HG03066 (cell line): ENCODE results near the gene GLRB.
"Not testable (repeated sequence)": the region's sequence is repeated elsewhere in the genome, so short reads cannot be mapped to it uniquely, and the experiment has no call there.

ENCODE experiments used
- ATAC-seq: cut with Tn5 transposase; IDR thresholded peaks from one replicate; pipeline ENCODE4 v1.9.1; 2021; ENCODE audit warnings: low read depth; ENCODE audit not compliant: unreplicated experiment

Gene GLRB

DNA sequence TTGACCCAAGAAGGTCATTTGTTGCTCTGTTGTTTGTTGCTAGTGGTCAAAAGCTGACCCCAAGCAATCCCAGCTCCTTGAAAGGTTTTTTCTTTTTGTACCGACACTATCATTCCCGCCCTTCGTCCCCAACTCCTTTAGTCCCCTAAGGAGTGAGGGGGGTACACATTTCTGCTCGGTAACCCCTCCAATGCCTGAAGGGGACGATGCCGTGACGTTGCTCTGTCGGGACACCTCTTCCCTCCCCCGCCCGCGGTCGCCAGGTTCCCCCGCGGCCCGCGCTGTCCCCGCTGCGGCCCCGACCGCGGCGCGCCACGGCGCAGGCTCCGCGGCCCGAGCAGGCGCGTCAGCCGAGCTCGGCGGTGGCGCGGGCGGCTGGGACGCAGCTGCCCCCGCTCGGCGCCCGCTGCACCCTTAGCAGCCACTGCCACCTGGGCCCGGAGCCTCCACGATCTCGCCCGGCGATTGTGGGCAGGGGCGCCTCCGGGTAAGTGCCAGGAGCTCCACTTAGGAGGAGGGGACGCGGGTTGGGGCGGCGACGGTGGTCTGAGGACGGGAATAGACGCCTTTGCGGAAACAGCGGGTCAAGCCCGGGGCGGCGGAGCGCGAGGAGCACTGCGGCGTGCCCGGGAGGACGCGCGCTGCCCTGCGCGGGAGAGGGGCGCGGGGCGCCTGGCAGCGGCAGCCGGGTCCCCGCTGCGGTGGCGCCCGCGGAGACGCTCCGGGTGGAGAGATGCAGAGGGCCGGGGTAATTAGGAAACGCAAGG, at the start of gene GLRB:
TSS of gene GLRB (plus strand) at position 340 of the 767 bp plus-strand sequence. CDS start 1,875 bp downstream, outside the sequence.
- ATAC-seq: no peak

DNA sequence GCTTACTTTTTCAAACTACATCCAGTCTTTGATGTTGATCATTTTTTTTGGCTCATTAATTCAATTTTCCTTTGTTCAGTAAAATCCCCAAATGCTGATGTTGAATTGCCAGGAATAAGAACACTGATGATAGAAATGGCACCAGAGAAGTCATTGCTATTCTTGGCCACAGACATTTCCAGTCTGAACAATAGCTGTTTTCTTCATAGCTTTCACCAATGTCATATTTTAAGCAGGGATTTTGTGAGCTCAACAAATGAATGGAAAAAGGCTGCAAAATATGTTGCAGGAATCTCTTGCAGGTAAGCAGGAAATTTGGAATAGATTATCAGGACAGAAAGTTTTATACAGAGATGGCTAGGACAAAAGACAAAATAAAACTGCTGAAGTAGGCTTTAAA, 40.5 kb upstream of the GLRB start:
- no peak for ATAC-seq

DNA sequence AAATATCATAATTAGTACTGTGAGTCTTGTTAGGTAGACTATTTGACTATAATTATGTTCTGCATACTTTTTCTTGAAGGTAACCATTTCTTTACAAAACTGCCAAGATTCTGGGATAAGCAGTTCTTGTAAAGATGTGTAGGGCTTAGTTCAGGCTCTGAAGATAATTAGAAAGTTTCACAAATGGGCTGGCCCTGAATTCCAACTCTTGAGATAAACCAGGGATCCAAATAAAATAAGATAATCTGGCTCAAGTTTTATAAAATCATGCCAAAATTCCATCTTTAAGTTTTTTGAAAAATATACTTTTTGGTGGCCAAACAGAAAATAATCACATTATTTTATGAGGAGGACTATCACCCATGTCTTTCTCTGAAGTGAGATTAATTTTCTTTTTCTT, 35.5 kb upstream of the GLRB start:
- ATAC-seq: no peak

DNA sequence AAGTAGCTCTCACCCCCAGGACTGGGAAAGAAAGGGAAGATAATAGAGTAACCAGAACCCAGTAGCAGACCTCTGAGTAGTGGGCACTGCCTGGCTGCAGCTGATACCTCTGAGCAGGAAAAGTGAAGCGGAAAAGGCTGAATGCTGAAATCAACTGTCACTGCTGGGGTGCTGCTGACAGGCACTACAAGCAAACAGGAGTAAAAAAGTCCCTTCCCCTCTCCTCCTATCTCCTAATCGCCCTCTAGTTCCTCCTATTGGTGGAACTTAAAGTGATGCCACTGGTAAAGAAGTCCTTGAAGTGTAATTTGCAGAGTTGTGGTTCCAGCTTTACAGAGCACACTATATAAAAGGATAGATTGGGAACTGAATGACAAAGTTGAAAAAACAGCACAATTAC, 32.8 kb upstream of the GLRB start:
- ATAC-seq: no peak

DNA sequence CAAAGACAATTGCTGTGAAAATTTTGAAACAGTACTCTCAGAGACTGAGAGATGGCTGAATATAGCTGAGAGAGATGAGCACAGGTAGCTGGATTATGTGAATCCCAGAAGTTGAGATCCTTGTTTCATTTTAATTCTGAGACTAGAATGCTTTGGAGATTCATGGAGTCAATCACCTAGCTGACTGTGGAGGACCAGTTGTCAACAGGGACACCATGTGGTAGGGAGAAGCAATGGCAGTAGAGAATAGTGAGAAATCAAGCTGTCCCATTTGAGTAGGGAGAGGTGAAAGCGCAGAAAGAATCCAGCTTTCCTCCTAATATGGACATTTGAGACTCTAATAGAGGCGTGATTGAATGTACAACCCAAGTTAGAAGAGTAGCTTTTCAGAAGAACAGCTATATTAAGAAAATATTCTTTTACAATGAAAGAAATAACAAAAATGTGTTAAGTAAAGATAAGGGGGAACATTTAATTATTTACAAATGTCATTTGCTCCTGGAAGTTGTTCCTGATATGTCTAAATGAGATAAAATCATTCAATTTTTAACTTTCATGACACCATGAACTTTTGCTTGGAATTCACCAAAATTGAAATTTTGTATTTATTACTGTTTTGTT, 30.3 kb upstream of the GLRB start:
- ATAC-seq: no peak

DNA sequence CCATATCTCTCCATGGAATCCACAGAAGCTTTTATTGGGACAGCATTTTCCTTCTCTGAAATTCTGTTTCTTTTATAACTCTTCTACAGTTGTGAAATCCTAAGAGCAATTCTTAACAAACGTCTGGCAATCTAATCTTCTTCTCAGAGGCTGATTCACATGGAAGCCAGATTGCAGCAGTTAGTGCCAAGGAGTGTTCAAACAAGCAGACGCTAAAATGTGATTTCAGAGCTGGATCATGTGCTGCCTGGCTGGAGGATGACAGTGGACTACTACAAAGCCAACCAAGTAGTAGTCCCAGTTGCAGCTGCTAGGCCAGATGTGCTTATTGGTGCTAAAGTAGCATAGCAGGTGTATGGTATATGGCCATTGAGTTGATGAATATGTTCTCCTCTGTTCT, 27.7 kb upstream of the GLRB start:
- ATAC-seq: no peak

DNA sequence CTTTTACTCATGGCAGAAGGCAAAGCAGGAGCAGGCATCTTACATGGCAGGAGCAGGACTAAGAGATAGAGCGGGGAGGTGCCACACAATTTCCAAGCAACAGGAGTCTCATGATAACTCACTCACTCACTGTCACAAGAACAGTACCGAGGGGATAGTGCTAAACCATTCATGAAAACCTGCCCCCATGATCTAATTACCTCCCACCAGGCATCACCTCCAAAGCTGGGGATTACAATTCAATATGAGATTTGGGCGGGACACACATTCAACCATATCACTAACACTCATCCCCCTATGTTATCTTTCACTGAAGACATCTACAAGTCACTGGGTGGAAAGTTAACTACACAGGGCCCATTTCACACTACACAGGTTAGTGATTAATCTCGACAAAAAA, 25.4 kb upstream of the GLRB start:
- ATAC-seq: no peak

DNA sequence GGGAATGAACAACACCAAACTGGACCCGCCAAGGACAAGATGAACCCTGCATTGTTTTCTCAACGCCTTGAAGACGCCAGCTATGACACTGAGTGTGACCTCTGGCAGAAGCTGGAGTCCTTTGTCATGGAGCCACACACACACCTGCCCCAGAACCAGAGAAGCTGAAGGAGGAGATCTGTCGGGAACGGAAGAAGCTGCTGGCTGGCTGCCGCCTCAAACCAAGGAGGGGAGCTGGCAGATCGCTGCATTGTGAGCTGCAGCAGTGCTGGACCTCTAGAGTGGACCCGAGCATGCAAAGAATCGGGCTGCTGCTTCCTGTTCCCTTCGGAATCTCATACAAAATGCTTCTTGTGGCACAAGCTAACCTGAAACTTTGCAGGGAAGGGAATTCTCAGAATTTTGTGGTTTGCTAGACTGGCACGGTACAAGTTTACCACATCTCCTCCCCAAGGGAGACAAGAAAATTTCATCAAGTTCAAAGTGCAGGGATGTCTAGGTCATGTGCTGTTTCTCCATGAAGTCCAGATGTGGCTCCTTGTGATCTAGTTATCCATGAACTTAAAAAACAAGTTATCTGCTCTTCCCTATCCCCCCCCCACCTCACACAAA, 23.4 kb upstream of the GLRB start:
- no peak for ATAC-seq

DNA sequence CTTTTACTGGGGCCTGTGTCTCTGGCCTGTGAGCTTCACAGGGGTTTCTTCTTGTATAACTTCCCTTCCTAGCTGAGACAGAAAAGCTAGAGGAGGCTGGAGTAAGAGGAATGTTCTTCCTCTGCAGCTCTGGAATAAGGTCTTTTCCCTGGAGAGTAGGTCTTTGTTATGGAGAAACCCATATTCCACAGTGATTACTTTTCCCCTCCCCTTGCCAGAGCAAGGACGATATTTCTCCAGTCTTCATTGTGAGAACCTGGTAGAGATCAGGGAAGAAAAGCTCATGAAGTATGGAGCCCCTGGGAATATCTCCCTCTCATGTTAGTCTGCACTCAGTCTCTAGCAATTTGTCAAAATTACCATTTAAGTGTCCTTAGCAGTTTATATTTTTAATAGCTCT, 18.7 kb upstream of the GLRB start:
- ATAC-seq: no peak

DNA sequence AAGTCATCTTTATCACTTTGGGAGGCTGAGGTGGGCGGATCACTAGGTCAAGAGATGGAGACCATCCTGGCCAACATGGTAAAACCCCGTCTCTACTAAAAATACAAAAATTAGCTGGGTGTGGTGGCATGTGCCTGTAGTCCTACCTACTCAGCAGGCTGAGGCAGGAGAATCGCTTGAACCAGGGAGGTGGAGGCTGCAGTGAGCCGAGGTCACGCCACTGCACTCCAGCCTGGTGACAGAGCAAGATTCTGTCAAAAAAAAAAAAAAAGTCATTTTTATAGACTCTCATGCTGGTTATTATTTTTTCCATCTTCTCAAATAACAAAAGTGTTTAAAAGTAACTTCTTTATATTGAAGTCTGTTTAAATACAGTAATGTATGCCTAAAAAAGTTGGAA, 17.1 kb upstream of the GLRB start:
- ATAC-seq: not testable (repeated sequence)

DNA sequence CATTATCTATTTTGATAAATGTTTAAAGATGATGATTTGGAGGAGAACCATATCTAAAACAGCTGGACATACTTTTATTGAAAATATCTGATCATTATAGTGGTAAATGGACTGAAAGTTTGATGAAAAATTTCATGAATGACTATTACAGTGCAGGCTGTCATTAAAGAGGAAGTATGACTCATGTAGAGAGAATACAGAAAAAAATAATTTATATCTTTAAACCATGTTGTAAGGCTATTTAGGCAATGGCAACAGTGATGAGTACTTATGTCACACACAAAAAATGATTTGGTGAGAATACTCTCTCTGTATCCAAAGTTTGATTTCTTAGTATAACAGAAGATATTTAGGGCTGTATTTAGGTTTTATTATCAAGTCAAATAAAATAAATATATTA, 3.9 kb upstream of the GLRB start:
- ATAC-seq: no peak

DNA sequence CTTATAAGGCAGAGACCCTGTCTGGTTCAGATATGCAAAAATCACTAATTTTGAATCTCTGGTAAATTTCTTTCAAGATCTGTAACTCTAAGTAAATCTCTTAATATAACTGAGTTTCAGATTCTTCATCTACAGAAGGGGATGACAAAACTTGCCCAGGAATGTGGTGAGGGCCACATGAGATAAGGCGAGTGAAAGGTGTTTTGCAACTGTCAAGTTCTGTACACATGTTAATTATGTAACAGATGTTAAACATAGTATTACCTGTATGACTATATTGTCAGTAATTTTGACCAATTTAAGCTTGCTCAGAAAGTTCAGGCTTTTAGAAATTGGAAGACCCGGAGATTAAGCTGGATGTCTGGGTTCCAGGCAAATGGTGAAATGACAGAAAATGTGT, 549 bp upstream of the GLRB start:
- no peak for ATAC-seq

DNA sequence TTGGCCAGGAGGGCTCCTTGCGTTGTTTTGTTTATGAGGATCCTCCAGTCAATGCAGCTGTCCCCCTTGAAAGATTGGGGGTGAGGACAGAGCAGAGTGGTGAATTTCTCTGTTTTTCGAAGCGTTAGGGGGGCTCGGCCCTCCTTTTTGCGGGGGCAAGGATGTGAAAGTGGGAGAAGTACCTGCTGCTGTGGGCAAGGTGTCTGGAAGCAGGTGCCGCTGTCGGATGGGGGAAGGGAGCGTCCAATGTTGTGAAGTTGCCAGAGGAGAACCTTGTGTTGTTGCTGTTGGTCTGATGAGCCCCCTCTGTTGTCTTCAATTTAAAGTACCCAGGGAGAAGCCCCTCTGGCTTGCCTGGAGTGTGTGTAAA, 613 bp downstream of the GLRB start:
- no peak for ATAC-seq

DNA sequence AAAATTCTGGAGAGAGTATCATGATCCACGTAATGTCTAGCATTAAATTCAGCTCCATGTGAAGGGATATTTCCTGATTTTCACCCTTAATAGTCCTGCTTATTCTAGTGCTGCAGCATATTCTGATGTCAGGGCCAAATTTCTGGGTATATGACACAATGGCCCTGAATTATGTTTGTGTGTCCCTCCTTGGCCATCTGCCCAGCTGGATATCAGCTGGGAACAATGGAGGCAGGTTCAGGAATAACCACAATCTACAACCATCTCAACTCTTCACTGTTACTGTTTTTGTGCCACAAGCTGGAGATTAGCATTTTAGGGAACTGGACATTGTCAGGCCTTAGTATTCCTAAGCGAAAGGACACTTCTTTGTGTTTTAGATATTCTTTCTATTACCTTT, 3.5 kb downstream of the GLRB start:
- no peak for ATAC-seq

DNA sequence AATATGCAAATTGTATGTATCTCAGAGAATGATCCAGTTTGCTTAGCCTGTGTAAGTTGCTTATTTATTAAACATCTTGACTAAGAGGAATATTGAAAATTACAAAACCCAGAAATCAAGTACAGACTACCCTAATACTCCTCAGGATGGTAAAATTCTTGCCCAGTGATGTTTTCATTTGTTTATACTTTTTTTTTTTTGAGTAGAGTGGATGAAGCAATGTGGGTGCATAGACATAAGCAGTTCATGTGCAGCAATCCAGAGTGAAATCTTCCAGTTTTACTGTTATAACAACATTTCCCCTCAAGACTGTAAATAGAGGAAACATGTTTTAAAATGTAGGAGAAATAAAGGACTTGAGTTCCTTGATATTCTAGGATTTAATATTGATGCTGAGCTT, 4.7 kb downstream of the GLRB start:
- ATAC-seq: no peak

DNA sequence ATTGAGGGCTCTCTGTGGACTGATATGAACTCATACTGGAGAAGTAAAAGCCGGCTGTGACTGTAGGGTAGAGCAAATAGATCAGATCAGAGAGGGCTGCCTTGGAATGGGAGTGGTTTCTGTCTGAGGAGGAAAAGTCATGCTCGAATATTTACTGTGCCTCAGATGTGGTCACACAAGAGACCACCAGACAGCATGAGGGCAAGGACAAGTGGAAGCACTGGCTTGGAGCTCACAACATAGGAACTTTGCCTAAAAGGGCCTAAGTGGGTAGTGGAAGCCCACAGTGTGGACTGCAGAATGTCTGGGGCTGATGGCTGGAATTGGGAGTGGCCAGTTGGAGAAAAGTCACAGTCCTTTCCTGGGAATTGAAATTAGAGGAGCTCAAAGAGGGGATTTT, 19.8 kb downstream of the GLRB start:
- ATAC-seq: no peak

DNA sequence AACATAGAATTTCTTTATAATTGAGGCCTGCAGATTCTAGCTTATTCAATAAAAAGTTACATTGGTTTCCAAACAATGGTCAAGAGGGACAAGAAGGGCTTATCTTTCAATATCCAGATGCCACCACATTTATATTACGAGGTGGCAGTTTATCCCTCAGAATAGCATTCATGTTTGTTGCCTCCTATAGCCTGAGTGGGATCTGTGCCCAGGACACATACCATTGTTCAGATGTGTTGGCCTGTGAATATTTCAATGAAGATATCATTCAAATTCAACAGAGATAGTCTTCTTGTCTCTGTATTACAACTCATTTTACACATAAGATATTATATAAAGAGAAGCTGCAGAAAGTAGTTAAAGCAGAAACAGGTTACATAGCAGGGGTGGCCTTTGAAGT, 20.5 kb downstream of the GLRB start:
- ATAC-seq: no peak

DNA sequence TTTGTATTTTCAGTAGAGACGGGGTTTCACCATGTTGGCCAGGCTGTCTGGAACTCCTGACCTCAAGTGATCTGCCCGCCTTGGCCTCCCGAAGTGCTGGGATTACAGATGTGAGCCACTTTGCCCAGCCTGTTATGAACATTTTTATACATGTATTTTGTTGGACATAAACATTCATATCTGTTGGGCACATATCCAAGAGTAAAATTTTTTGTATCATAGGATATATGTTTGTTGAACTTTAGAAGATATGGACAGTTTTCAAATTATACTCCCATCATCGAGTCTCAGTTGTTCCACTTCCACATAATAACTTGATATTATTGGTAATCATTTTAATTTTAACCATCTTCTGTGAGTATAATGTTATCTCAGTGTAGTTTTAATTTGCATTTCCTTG, 23.6 kb downstream of the GLRB start:
- no peak for ATAC-seq

DNA sequence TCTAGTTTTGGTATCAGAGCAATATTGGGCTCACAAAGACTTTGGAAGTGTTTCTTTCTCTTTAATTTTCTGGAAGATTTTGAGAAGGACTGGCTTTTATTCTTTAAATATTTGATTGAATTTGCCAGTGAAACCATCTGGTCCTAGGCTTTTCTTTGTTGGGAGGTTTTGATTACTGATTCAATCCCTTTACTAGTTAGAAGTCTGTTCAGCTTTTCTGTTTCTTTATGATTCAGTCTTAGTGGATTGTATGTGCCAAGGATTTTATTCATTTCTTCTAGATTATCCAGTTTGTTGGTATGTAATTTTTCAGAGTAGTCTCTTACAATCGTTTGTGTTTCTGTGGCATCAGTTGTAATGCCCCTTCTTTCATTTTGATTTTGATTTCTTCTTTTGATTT, 28.6 kb downstream of the GLRB start:
- ATAC-seq: no peak

DNA sequence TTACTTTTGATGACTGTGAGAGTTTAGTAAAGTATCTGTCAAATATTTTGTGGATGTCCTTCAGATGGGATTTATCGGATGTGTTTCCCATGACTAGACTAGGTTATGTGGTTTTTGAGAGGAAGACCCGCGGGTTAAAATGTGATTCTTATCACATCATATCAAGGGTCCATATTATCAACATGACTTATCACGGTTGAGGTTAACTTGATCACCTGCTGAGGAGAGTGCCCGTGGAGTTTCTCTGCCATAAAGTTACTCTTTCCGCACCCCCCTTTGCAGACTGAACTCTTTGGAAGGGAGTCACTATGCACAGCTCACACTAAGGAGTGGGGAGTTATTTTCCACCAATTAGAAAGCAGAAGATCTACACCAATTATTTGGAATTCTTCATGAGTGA, 38.7 kb downstream of the GLRB start:
- ATAC-seq: no peak

DNA sequence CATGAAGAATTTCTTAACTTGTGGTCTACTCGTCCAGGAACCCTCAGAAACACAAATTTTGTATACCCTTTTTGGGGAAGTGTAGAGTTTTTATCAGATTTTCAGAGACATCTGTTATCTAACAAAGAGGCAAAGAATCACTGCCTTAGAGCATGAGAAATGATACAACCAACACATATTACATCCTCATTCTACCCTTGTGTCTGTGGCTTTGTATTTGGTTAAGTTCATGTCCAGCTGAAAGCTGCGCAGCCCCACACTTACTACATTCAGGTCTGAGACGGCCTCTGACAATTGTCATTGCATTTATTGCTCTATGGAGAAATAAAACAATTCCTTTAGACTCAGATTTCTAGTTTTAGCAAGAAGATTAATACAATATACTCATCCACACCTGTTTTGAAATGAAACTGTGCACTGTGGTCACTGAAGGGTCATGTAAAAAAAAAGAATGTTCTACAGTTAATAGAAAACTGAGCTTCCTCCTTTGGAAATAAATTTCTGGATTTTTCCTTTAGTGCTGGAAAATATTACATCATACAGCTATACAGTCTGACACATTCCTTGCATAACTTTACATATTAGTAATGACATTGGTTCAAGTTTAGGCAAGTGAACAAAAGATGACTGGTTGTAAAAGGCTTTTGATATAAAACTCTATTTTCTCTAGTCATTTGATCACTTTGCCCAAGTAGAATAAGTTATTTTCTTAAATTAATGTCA, 39.8 kb downstream of the GLRB start:
- ATAC-seq: no peak

DNA sequence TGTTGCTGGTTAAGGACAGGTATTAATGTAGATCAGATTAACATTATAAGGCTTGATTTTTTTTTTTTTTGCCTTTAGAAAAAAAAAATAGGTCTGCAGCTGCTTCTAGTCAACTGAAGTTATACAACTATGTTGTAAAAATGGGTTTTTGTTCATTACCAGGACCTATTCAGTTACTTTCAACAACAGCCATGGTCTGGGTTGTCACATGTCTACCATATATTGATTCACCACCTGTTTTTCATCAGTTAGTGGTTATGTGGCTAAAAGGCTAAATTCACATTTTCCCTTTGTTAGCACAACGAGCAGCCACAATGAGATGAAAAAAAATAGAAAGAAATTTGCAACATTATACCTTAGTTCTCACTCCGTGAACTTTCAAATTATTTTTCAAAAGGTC, 45.5 kb downstream of the GLRB start:
- no peak for ATAC-seq
